Forelimb muscle (tissue), 1 donor: ENCODE data around the gene TMED5. TPM values are rescaled to one million over a fixed set of nuclear protein-coding genes. Genes with fewer than 3 reads are reported as not detected.
"Not testable (repeated sequence)": the region's sequence is repeated elsewhere in the genome, so short reads cannot be mapped to it uniquely, and the experiment has no call there.

Experiments used
- DNase-seq: peaks from one replicate; pipeline ENCODE4 v3.0.0-alpha.2; 2013; ENCODE audit warnings: low read depth
- polyA plus RNA-seq: library from polyadenylated mRNA; unstranded; fragments of 120-200 nt; gene quantifications from one replicate; pipeline ENCODE4 v1.2.1, GENCODE V29; 2013; ENCODE audit not compliant: insufficient read length

TMED5 gene
- 26.7 TPM for polyA plus RNA-seq

GRCh38 chr1:93179886-93180722 is at the start of gene TMED5:
TSS of gene TMED5 (minus strand) at chr1:93180413. CDS start at chr1:93180242, 171 bp downstream.
- peak; percentile 95 for DNase-seq

DNA sequence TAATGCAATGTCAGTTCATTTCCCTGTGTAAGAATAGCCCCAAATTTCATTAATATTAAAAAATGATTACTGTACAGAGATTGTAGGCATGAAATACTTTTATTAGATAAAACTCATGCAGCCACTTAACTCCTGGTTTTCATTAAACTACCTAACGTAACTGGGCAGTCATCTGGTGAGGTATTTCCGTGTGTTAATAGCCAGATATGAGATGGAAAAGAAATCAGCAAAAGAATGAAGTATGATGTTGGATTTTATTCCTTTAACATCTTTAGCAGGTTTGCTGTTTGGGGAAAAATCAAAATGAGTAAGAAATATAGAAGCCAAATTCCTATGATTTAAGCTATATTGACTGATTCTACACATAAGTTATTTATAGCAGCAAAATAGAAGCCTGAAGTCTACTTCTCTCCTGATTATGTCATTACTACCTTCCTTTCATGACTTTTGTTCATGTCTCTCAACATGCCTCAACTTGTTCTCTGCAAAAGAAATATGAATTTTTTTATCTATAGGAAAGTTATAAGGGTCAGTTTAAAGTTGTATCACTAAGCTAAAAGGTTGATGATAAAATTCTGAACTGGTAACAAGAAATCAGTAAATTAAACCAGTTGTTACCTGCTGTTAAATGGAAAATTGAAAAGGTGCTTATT is 42.9 kb upstream of the TMED5 start:
- no peak for DNase-seq

- no peak for DNase-seq
Observed at GRCh38 chr1:93221913-93222312, 41.7 kb upstream of the TMED5 start.

- not testable (repeated sequence) for DNase-seq
Observed at GRCh38 chr1:93220716-93221115, 40.5 kb upstream of the TMED5 start.

- no peak for DNase-seq
Observed at GRCh38 chr1:93219443-93219842, 39.2 kb upstream of the TMED5 start.

DNA sequence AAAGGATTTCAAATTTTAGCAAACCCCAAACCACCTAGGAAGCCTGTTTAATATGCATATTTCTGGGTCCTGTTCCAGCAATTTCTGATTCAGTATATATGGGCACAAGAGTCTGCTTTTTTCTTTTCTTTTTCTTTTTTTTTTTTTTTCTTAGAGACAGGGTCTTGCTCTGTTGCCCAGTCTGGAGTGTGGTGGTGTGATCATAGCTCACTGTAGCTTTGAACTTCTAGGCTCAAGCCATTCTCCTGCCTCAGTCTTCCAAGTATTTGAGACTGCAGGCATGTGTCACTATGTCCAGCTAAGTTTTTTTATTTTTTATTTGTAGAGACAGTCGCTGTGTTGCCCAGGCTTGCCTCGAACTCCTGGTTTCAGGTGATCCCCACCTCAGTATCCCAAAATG is 35.1 kb upstream of the TMED5 start:
- DNase-seq, result no peak

DNA sequence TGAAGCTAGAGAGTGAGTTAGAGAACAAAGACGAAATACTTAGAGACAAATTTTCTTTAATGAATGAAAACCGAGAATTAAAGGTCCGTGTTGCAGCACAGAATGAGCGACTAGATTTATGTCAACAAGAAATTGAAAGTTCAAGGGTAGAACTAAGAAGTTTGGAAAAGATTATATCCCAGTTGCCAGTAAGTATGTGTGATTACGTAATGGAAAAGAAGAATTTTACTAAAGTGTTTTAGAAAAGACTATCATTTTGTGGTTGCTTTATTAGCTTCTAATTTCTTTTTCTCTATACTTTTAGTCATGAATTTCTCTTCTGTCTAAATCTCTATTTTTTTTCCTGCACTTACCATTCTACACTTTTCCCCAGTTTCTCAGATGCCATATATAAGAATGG is 27.0 kb upstream of the TMED5 start:
- no peak for DNase-seq

DNA sequence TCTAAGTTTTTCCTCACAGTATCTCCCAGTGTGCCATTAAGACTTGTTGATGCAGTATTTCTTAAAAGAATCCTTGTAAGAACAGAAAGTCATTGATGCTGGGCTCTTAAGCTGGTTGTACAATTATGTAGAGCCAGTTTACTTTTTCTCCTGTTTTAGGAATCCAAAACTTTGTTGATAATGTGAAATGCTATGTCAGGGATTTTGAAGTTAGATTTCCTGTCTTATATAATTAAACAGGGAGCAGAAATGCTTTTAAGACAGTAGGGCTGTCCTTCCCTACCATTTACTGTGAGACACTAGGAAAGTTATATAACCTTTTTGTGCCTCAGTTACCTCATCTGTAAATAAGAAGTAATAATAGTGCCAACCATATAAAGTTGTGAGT is 26.3 kb upstream of the TMED5 start:
- DNase-seq, result no peak

DNA sequence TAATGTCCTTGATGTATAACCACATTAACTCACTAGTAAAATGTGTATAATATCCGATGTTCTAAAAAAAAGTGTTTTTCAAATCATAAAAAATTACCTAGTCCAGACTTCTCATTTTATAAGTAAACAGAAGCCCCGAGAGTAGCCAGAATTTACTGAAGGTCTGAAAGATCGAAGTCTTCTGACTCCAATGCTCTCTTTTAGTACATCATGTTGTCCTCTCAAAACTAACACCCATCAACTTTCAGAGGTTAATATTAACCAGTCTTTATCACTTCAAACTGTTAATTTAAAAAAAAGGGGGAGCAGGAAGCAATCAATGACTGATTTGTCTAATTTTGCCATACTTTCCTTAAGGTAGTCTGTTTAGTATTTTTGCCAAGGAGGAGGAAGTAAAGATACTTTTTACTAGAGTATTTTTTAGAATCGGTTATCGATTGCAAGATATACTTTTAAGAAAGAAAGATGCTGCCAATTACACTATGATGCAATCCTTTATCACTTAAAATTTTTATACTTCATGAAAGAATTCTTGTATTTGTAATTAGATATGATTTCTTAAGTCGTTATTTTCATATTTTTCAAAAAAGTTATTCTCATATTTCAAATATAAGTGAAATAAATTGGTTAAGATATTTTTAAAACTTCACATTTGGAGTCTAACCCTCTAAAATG is 25.8 kb upstream of the TMED5 start:
- no peak for DNase-seq

DNA sequence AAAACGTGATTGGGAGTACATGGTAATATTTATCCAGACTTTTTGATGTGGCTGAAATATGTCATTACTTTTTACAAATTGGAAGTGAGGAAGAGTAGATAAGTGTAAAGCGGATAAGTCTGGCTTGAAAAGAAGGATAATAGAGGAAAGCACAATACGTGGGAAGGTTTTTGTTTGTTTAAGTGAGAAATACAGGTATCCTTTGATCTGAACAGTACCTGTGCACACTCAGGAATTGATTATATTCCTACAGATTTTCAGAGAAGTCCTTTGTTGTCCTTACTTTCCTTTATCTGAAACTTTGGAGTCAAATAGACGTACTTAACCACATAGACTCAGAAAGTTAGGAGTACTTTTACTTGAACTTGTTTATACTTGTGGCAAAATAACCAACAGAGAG is 20.5 kb upstream of the TMED5 start:
- no peak for DNase-seq

GRCh38 chr1:93200086-93200620 is 19.9 kb upstream of the TMED5 start:
- DNase-seq, result no peak

- DNase-seq, result no peak
Observed at GRCh38 chr1:93199150-93199549, 18.9 kb upstream of the TMED5 start.

- no peak for DNase-seq
Observed at GRCh38 chr1:93196591-93196990, 16.4 kb upstream of the TMED5 start.

GRCh38 chr1:93194231-93194990 is 14.2 kb upstream of the TMED5 start:
- no peak for DNase-seq

GRCh38 chr1:93190432-93190831 is 10.2 kb upstream of the TMED5 start:
- DNase-seq, result no peak

DNA sequence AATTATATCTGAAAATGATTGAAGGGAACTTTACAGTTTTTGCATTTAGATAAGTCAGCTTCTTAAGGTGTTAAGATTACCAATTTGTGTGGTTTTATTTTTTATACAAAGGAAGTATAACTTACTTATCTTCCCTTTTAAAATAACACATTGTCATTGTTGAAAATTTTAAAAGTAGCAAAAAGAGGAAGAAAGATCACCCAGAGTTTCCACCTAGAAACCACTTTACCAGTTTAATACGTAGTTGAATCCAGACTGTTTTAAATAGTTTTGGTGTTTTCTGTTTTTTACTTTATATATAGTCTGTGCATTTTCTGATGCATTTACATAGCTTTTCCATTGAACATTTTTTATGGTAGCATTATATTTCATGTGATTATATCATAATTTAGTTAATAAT is 6.5 kb upstream of the TMED5 start:
- DNase-seq, result no peak

DNA sequence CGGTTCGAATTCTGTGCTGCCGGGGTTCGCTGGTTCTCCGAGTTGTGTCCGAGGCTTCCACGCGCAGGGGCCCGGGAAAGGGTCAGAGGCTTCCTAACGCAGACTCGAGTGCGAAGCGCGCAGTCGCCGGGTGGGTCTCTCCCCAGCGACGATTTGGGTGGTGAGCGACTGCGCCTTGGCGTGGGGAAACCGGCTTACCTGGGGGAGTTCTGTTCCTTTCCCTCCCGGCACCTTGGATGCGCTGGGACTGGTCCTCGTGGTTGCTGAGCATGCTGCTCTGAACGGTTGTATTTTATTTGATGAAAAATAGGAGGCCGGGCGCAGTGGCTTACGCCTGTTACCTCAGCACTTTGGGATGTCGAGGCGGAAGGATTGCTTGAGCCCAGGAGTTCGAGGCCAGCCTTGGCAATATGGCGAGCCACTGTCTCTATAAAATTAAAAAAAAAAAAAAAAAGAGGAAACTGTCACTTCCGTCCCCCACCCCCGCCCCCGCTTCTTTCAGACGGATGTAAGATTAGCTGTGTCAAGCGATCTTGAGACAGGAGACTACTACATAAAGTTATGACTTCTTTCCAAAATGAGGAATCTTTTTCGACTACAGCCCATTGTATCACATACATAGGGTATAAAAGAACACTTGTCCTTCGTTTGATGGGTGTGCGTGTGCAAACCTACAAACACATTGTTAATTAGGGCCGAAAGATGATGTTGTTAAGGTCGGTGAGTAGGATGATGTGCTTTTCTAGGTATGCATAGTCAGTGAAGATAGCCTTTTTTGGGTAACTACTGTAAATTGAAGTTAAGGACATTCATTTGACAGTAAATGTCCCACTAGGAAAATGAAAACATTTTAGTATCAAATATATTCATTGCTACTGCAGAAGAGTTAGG is 755 bp upstream of the TMED5 start, which contains the start of gene CCDC18:
CCDC18 (plus strand) TSS at position 2 of the 891 bp plus-strand sequence. CDS start 2,638 bp downstream, outside the sequence.
- no peak for DNase-seq

GRCh38 chr1:93178418-93178817 is 1.8 kb downstream of the TMED5 start:
- no peak for DNase-seq

- no peak for DNase-seq
Observed at GRCh38 chr1:93177991-93178390, 2.2 kb downstream of the TMED5 start.

DNA sequence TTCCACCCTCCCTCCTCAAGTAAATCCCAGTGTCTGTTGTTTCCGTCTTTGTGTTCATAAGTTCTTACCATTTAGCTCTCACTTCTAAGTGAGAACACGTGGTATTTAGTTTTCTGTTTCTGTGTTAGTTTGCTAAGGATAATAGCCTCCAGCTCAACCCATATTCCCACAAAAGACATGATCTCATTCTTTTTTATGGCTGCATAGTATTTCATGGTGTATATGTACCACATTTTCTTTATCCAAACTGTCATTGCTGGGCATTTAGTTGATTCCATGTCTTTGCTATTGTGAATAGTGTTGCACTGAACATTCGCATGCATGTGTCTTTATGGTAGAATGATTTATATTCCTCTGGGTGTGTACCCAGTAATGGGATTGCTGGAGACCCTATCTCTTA is 5.6 kb downstream of the TMED5 start:
- not testable (repeated sequence) for DNase-seq
